ENCODE measurements around the gene CEP295NL.
"Not testable (repeated sequence)": the region's sequence is repeated elsewhere in the genome, so short reads cannot be mapped to it uniquely, and the experiment has no call there.

The CEP295NL gene

GRCh38 chr17:78886954-78887353 is 16.0 kb downstream of the CEP295NL start:
- DNase-seq = no peak

- no peak for DNase-seq
Measured at GRCh38 chr17:78885956-78886355, 17.0 kb downstream of the CEP295NL start.

DNA sequence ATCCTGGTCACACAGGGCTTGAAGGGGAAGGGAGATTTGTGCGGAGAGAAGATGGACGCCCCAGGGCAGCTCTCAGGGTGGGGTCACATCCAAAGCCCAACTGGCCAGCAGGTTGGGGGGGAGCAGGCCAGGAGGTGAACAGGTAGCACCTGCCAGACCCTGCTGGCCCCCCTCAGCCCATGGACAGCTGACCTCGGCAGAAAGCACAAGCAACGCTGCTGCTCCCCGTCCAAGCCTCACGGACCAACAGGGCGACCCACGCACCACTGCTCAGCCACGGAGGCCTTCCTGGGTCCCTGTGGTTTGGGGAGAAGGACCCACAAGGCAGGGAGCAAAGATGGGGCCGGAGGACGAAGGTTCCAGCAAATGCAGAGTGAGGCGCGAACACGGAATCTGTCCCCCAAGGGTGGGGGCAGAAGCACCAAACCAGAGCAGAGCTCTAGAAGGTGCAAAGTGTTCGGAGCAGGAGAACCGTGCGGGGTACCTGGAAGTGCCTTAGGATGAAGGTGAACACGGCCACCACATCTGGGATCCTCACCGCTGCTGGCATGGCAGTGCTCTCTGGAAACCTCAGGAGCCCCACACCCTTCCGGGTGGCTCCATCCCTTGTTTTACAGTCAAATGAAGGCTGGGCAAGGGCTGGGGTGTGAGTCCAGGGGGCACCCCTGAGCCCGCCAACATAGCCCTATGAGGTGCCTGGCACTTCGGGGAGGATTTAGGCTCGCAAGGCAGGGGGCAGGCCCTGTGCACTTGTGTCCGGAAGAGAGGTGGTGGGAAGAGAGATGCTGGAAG is 17.9 kb downstream of the CEP295NL start:
- DNase-seq = no peak

DNA sequence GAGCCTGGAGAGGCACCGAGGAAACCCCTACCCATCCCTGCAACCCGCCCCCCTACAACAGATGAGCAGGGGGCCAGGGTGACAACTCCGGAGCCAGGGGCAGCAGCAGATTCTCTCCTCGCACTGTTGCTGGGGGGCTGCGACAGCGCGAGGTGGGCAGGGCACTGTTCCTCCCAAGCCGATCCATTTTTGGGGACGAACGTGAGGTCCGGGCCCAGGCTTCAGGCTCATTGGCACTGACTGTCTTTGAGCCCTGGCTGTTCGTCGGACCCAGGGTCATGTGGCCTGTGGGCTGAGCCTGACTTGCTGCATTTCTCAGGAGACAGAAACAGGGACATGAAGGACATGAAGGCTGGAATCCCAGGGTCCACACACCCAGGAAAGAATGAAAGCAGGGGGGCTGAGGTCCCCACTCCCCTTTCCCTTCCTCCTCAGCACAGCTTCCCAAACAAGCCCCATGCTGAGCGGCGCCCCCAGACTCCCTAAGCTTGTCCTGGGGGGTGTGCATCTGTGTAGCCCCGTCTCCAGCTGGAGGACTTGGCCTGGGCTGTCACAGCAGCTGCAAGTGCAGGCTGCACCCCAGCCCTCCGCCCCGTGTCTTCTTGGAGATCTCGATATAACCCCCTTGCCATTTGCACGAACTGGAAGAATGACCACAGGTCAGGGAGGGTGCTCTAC is 18.7 kb downstream of the CEP295NL start:
- no peak for DNase-seq

GRCh38 chr17:78883533-78884131 is 19.4 kb downstream of the CEP295NL start:
- DNase-seq = peak; percentile 57

DNA sequence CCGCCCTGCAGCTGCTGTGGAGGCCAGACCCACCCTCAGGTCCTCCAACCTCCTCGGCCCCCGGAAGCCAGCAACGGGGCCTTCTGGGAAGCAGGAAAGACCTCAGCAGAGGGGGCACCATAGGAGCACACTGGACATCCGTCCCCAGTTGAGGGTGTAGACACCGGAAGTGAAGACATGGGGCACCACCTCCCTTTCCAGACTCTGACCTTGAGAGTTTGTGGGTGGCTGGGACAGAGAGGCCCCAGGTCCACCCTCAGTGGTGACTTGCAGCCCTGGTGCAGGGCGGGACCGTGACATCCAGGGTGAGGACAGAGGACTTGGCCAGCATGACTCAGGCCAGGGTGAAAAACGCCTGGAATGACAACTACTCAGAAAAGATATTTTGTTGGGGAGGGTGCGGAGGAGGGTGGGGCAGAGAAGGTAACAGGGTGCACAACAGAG is 19.9 kb downstream of the CEP295NL start:
- DNase-seq = no peak

- DNase-seq = no peak
Measured at GRCh38 chr17:78882540-78883088, 20.4 kb downstream of the CEP295NL start.

DNA sequence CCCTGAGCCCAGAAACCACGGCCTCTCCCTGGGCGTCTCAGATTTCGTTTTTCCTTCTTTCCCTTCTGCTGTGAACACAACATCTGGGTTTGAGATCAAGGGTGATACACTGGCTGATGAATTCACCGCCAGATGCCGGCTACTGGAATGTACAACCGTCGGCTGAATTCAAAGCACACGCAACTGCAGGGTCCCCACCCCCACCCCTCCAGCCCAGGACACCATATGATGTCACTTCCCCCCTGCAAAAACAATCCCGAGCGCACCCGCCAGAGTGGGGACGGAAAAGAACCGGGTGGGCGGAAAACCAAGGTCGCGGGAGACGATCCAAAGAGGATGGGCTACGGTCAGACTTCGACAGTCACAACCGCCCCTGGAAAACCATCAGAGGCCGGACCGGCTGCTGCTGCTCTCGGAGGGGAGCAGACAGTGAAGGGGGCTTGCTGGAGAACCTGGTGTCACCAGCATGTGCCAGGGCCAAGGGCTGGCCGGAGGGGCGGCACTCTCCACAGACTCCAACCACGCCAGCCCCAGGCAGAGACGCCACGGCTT is 23.3 kb downstream of the CEP295NL start:
- no peak for DNase-seq

DNA sequence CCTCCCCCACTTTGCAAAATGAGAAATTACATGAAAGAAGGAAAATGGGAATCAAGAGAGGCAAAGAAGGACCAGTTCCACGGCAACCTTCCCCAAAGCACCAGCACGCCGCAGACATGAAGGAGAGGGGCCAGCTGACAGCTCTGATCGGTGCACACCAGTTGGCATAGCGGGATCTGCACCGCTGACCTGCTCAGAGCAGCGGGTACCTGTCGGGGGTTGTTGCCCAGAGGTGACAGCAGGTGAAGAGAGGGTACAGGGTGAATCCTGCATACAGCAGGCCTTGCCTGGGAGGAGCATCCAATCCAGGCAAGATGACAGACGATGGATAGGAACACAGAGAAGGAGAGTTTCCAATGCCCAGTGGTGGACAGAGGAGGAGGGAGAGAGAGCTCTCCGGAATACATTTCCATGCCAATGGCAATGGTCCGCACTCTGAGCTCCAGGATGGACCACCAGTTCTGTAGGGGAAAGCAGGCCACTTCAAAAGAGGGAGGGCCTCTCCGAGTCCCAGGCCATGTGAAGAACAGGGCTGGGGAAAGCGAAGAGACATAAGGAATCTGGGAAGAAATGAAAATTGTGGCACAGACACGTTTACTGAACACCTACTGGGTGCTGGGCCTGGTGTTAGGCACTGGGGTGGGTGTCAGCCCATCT is 24.0 kb downstream of the CEP295NL start:
- no peak for DNase-seq

DNA sequence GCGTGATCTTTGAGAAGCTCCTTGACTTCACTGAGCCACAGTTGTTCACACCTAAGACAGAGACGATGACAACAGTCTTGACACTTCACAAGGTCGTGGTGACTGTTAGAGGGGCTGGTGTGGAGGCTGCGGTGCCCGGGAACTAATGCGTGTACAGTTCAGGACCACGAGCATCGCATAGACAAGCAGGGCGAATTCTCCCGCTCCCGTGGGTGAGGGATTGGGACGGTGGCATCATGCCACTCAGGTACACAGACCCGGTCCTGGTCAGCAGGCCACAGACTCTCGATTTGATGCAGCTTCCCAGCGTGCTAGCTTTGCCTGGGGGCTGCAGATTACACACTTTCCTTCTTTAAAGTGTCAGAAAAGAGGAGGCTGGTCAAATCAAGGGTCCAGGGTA is 24.7 kb downstream of the CEP295NL start:
- no peak for DNase-seq

GRCh38 chr17:78876954-78877517 is 26.0 kb downstream of the CEP295NL start:
- not testable (repeated sequence) for DNase-seq

DNA sequence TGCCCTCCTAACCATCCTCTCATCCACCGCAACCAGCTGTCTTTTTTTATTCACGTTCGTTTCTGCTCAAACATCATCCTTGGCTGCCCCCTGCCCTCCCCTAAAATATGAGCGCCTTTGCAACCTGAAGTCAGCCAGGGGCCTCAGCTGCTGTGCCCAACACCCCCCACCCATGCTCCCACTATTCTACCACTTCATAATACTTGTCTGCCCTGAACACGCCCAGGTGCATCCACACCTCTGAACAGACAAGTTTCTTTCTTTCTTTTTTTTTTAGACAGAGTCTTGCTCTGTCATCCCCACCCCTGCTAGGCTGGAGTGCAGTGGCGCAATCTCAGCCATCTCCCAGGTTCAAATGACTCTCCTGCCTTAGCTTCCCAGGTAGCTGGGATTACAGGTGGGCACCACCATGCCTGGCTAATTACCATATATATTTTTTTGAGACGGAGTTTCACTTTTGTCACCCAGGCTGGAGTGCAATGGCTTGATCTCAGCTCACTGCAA is 26.9 kb downstream of the CEP295NL start:
- DNase-seq = no peak

- DNase-seq = no peak
Measured at GRCh38 chr17:78875363-78876093, 27.5 kb downstream of the CEP295NL start.

GRCh38 chr17:78873519-78874340 is 29.3 kb downstream of the CEP295NL start:
- no peak for DNase-seq

GRCh38 chr17:78872486-78872885 is 30.5 kb downstream of the CEP295NL start:
- no peak for DNase-seq

DNA sequence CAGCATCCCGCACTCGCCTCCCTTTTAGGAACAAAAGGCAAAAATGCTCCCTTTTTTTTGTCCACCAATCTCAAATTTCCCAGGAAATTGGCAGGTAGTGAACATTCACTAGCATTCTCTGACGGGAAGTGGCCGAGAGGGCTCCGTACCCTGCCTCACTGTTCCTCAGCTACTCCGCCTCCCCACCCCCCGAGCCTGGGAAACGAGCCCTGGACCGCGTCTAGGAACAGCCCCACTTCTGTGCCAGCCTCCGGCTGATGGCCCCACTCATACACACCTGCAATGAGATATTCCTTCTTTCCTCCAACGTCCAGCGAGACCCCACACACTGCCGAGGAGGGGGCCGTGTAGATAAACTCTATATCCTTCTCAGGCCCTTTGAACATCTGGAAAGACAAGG is 32.4 kb downstream of the CEP295NL start:
- no peak for DNase-seq

- DNase-seq = no peak
Measured at GRCh38 chr17:78868391-78868790, 34.6 kb downstream of the CEP295NL start.

GRCh38 chr17:78867046-78867445 is 36.0 kb downstream of the CEP295NL start:
- not testable (repeated sequence) for DNase-seq

GRCh38 chr17:78865682-78866390 is 37.2 kb downstream of the CEP295NL start:
- DNase-seq = peak; percentile 60

DNA sequence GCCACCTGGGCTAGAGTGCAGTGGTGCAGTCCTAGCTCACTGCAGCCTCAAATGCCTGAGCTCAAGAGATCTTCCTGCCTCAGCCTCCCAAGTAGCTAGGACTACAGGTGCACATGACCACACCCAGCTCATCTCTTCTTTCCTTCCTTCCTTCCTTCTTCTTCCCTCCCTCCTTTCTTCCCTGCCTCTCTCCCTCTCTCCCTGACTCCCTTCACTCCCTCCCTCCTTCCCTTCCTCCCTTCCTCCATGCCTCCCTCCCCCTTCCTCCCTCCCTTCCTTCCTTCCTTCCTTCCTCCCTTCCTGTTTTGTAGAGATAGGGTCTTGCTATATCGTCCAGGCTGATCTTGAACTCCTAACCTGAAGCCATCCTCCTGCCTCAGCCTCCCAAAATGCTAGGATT is 38.9 kb downstream of the CEP295NL start:
- DNase-seq = no peak
